Pancreas (tissue), 10 donors: ENCODE measurements around the gene DGKG. TPM values are rescaled to one million over a fixed set of nuclear protein-coding genes. Genes with fewer than 3 reads are reported as not detected.

Experiments
- ATAC-seq, 4 donors: fragments of 200-7000 bp; cut with Tn5 transposase; one replicate each; pipeline versions ENCODE4 v1.8.0 to v1.9.1; 2020; ENCODE audit warnings: mild to moderate bottlenecking in 4 of 4, moderate library complexity in 4 of 4
- DNase-seq, 6 donors: peaks; one replicate each; pipeline ENCODE4 v3.0.0-alpha.2; 2020
- FAIRE-seq: peaks from 2 replicates; lab custom pipeline; 2012; peaks lifted over from hg19 to GRCh38; lab: Jason Lieb, UNC
- H3K27ac ChIP-seq, 4 donors: fragments of 200-600 bp; sonication (generic); 1 replicate in 3 of 4; 2 replicates in 1 of 4; pipeline versions ENCODE4 v1.5.0 to v1.8.0; 2020
- H3K27me3 ChIP-seq, 4 donors: fragments of 200-600 bp; one replicate each; pipeline ENCODE4 v1.8.0; 2021
- H3K36me3 ChIP-seq, 3 donors: fragments of 200-600 bp; sonication (generic) in 1 of 3; one replicate each; pipeline versions ENCODE4 v1.5.0 to v1.8.0; 2020 to 2021
- H3K4me1 ChIP-seq, 3 donors: fragments of 200-600 bp; one replicate each; pipeline ENCODE4 v1.8.0; 2021
- H3K4me3 ChIP-seq, 4 donors: fragments of 200-600 bp; sonication (generic) in 2 of 4; one replicate each; pipeline versions ENCODE4 v1.5.0 to v1.8.0; 2020 to 2021
- H3K9me3 ChIP-seq, 4 donors: fragments of 200-600 bp; one replicate each; pipeline ENCODE4 v1.8.0; 2021
- CTCF ChIP-seq, 4 donors: fragments of 200-600 bp; sonication (generic) in 3 of 4; IDR thresholded peaks; one replicate each; pipeline versions ENCODE4 v1.5.0 to v1.8.0; 2021; ENCODE audit warnings: antibody characterized with exemption in 4 of 4
- WGBS, 2 donors: extraction: QIAGEN DNeasy Blood & Tissue Kit; methylation state at CpG; one replicate each; pipeline ENCODE4 v1.1.7; 2013; 5-methylcytosine and 5-hydroxymethylcytosine counted together
- intact Hi-C, 3 donors: fragments of 100-400 bp; cut with DNase I; formaldehyde crosslinking; loops; one replicate each; pipeline versions ENCODE4 v1.11.1 to v1.14.2; 2022
- polyA plus RNA-seq, 2 donors: library from polyadenylated mRNA; stranded (reverse); fragments of 200-250 nt; gene quantifications; one replicate each; pipeline ENCODE4 v1.2.3, GENCODE V29; 2013
- total RNA-seq, 6 donors: library from RNA; stranded (reverse); fragmentation: NEBNext Ultra II Directional in 4 of 6; extraction: Animal tissue kit (Norgen Biotek cat#: 25700) in 4 of 6; gene quantifications; one replicate each; pipeline versions ENCODE4 v1.2.1 to v1.2.4, GENCODE V29; 2021 to 2023
- donor health status: healthy with polysubstance abuse.
- donor health status: DM: no; HTN: no; CAD: no; lungs with moderate emphysema.
- donor health status: DM: no; HTN: no; CAD: no.
- donor health status: control.
- donor health status: control.
- donor health status: Bipolar disorder and iron deficiency.
- donor health status: DM: yes; HTN: yes; CAD: no.
- donor health status: DM: no; HTN: no; CAD: no.
- donor health status: DM: no; HTN: no; CAD: no.
- donor health status: DM: yes; HTN: yes; CAD: no.

Gene DGKG
- total and polyA plus RNA-seq, 8 donors, result 0.16 to 2.0 (median 0.88) TPM

- no peak for FAIRE-seq
These were observed 246.6 kb downstream of the DGKG start for GRCh38 chr3:186115239-186115996.

GRCh38 chr3:186110975-186111974, 250.8 kb downstream of the DGKG start:
- Histone ChIP-seq H3K36me3 (no peaks in the 10 kb centered on the region), H3K27ac (no peak overlapping the region), H3K4me3 (no peak overlapping the region), H3K9me3 (no peaks in the 10 kb centered on the region), H3K27me3 (no peaks in the 10 kb centered on the region), H3K4me1 (peaks cover 0 to 18% (median 9%) of the 10 kb centered on the region in 3 donors)
- DNase-seq (no peak), ATAC-seq (no peak), FAIRE-seq (no peak)
- 84 to 86% methylated on average over 12 of the region's 12 CpGs for WGBS, 2 donors
- intact Hi-C loops, result no loop called here
- no peak for TF ChIP-seq CTCF (IDR thresholded peaks at IDR 0.05)

More at GRCh38 chr3:186115239-186115996, 246.6 kb downstream of the DGKG start:
- peak in 1 of 4 donors; percentile 22 for ATAC-seq
- H3K9me3 ChIP-seq, result no peaks in the 10 kb centered on the region
- no peak overlapping the region for H3K4me3 ChIP-seq
- intact Hi-C loops, result no loop called here
- TF ChIP-seq CTCF (IDR thresholded peaks at IDR 0.05), result no peak
- H3K36me3 ChIP-seq, result no peaks in the 10 kb centered on the region
- WGBS, 2 donors, result 94 to 97% methylated on average over 15 of the region's 15 CpGs
- DNase-seq, result no peak
- H3K27ac ChIP-seq, result no peak overlapping the region
- H3K27me3 ChIP-seq, result no peaks in the 10 kb centered on the region
- H3K4me1 ChIP-seq, result peaks cover 0 to 7% (median 2%) of the 10 kb centered on the region in 3 donors

GRCh38 chr3:186109897-186110803, 251.9 kb downstream of the DGKG start:
- ATAC-seq (peak; percentile 1 to 17 (median 4)), DNase-seq (peak in 5 of 6 donors; percentile 42 to 63 (median 54)), FAIRE-seq (no peak)
- H3K36me3 ChIP-seq, result peaks cover 0 to 1% (median 0%) of the 10 kb centered on the region in 3 donors
- 7 to 8% methylated on average over 35 of the region's 35 CpGs for WGBS, 2 donors
- no peak for TF ChIP-seq CTCF (IDR thresholded peaks at IDR 0.05)
- H3K9me3 ChIP-seq, result no peaks in the 10 kb centered on the region
- intact Hi-C loops, result no loop called here
- peaks cover 0 to 18% (median 17%) of the 10 kb centered on the region in 3 donors for H3K4me1 ChIP-seq
- H3K4me3 ChIP-seq, result peak overlapping the region in 3 of 4 donors; percentile 22 to 94 (median 39)
- no peaks in the 10 kb centered on the region for H3K27me3 ChIP-seq
- peak overlapping the region; percentile 74 to 89 (median 82) for H3K27ac ChIP-seq
